ENCODE measurements around the gene C11orf24.
"Not testable (repeated sequence)": the region's sequence is repeated elsewhere in the genome, so short reads cannot be mapped to it uniquely, and the experiment has no call there.

Gene C11orf24

DNA sequence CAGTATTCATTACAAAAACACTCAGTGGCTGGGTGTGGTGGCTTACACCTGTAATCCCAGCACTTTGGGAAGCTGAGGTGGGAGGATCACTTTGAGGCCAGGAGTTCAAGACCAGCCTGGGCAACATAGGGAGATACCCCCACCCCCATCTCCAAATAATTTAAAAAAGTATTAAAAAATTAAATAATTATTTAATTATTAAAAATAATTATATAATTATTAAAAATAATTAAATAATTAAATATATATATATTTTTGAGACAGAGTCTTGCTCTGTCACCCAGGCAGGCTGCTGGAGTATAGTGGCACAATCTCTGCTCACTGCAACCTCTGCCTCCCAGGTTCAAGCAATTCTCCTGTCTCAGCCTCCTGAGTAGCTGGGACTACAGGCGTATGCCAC, 27.9 kb downstream of the C11orf24 start:
- DNase-seq = not testable (repeated sequence)

- DNase-seq = no peak
Observed at GRCh38 chr11:68242616-68243015, 29.2 kb downstream of the C11orf24 start.

DNA sequence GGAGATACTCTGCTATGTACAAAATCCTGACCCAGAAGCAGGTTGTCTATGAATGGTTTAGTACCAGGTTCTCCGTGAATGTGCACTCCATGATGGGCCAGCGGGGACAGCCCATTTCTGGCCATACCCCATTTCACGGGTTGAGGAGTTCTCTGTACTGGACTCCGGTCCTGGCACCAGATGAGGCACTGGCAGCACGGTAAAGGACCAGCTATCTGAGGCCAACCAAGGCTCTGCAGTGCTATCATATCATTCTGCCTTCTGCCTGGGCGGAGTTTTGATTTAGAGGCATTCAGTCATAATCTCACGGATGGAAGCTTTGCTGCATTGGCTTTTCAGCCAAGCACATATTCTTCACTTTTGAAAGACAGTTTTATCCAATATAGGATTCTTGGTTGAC, 40.2 kb downstream of the C11orf24 start:
- no peak for DNase-seq

DNA sequence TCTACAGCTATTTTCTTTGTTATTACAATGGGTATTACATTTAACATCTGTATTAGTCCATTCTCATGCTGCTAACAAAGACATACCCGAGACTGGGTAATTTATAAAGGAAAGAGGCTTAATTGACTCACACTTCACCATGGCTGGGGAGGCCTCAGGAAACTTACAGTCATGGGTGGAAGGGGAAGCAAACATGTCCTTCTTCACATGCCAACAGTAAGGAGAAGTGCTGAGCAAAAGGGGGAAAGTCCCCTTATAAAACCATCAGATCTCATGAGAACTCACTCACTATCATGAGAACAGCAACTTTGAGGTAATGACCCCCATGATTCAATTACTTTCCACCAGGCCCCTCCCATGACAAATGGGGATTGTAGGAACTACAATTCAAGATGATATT, 42.2 kb downstream of the C11orf24 start:
- no peak for DNase-seq

DNA sequence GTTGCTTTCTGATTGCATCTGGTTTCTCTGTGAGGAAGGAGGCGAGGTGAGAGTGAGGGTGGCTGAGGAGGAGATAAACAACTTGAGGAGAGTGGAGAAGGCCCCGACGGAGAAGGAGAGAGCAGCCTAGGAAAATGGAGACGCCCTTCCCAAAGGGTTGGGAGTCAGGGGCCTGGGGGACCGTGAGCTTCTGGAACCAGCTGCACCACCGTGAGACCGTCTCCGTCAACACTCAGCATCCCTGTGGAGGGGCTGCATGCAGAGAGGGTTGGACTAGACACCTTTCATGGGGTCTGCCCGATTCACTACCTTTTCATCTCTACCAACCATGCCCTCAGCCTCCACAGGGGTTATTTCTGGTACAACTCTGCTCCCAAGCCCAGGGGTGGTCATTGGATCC, 45.4 kb downstream of the C11orf24 start:
- DNase-seq = no peak

DNA sequence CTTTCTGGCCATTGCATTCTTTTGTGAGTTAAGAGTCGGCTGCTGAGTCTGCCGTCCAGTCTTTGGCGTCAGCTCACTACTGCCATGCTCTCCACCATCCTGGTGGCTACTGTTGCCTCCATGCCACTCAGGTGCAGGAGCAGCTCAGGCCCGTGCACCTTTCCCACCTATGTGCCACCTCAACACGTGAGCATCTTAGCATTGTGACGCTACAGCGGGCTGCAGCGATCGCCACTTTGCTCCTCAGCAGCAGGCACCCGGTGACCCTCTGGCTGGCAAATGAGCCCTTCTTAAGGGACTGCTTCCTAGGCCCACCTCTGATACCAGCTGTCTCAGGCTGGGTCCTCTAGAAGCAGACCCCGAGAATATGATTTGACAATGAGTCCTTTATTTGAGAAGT, 47.2 kb downstream of the C11orf24 start:
- no peak for DNase-seq

DNA sequence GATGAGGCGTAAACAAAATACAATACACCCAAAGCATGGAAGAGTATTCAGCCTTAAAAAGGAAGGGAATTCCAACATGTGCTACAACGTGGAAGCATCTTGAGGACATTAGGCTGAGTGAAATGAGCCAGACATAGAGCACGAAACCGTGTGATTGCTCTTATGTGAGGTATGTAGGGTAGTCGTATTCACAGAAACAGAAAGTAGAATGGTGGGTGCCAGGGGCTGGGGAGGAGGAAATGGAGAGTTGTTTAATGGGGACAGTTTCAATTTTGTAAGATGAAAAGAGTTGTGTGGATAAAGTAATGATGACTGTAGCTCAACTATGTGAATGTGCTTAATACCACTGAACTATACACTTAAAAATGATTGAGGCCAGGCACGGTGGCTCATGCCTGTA, 48.5 kb downstream of the C11orf24 start:
- DNase-seq = no peak

GRCh38 chr11:68221406-68221805, 50.4 kb downstream of the C11orf24 start:
- DNase-seq = no peak

GRCh38 chr11:68216171-68216938, 55.4 kb downstream of the C11orf24 start:
- DNase-seq = no peak

DNA sequence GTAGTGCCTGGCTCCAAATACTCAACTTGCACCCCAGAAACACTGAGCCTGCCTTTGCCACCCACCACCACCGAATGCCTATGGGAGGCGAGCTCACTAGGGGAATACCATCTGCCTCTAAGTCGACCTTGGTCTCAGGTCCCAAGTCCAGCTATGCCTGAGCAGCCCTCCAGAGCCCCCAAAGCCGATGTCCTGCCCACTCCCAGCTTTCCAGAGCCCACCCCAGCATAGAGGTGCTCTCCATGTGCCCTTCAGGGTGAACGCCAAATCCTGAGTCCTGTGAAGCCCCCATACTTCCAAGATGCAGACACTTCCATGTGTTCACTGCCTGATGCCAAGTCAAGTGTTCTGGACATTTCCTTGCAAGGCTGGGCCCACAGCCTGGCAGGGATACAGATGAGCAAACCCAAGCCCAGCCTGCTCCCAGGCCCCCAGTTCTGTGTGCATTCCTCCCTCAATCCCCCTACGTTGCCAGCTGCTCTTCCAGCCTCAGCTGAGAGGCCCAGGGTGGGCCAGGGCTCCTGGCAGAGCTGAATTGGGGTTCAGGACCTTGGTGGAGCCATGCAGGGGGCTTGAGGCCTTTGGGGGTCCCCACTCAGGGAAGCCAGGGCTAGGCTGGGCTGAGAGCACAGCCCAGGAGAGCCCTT, 56.1 kb downstream of the C11orf24 start:
- DNase-seq = no peak

GRCh38 chr11:68215087-68215445, 56.7 kb downstream of the C11orf24 start:
- no peak for DNase-seq

DNA sequence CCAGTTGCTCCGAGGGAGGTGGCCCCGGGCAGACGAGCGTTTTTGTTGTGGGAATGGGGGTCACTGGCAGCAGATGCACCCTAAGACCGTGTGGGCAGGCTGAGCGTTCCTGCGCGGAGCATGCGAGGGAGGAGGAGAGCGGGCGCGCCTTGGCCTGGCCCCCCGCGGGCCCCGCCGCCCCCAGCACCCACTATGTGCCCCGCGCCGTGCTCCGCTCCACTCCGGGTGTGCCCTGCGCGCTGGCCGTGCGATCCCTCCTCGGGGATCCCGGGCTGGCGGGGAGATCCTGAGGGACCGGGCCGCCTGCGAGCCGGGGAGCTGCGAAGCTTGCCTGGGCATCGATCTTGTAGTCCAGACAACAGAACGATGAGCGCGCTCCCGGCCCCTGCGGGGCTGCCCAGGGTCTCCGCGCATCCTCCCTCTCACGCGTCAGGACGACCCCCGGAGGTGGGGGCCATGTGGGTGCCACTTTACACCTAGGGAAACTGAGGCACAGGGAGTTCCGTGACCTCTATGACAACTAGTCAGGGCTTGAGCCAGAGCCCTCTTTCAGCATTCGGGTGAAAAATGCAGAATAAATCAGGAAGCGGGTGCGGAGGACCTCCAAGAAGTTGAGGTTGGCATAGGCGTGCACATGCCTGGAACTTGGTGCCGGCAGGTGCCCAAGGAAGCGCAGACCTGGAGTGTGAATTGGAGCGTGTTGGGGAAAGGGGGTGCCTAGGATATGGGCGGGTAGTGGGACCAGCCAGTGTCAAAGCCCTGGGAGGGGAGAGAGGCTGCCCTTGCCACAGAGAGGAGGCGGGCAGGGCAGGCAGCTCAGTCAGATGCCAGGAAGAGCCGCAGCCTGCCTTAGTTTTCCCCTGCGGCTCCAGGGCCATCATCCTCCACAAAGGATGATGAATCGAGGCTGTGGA, 57.3 kb downstream of the C11orf24 start:
- DNase-seq = no peak

- DNase-seq = peak; percentile 87
Observed at GRCh38 chr11:68213555-68214172, 58.1 kb downstream of the C11orf24 start.

- peak; percentile 73 for DNase-seq
Observed at GRCh38 chr11:68213135-68213515, 58.6 kb downstream of the C11orf24 start, which contains the start of gene KMT5B. TSS of gene KMT5B (minus strand) at chr11:68213296. CDS start at chr11:68190076, 23,220 bp downstream.

- DNase-seq = peak; percentile 71
Observed at GRCh38 chr11:68212421-68213134, 59.2 kb downstream of the C11orf24 start.

DNA sequence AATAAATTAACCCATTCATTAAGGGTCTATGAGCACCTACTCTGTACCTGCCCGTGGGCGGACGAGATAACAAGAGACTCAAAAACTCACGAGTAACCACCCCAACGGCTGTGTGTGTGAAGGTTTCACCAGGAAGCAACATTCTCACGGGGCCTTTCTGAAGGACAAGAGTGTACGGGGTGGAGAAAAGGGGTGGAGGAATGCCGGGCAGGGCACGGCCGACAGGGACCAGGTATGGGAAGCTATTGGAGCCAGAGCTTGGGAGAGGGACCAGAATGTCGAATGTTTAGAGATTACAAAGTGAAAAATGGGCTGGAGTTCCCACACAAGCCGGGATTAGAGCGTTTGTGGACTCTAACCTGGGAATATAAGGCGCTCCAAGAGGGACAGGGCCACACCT, 60.2 kb downstream of the C11orf24 start:
- no peak for DNase-seq
